HepG2 (cell line): Measurements from ENCODE around the gene CCDC88A. TPM values are rescaled to one million over a fixed set of nuclear protein-coding genes. Genes with fewer than 3 reads are reported as not detected.

Experiments
- AFF4 ChIP-seq: sonication (generic); formaldehyde crosslinking; IDR thresholded peaks from 2 replicates; pipeline ENCODE4 v1.4.0; 2020; ENCODE audit warnings: missing genetic modification reagents
- EEA1 ChIP-seq: sonication (generic); formaldehyde crosslinking; IDR thresholded peaks from 2 replicates; pipeline ENCODE4 v1.5.1; 2020; ENCODE audit warnings: mild to moderate bottlenecking, missing genetic modification reagents, borderline replicate concordance
- ELK4 ChIP-seq: sonication (generic); formaldehyde crosslinking; IDR thresholded peaks from 2 replicates; pipeline ENCODE4 v1.9.0; 2021; ENCODE audit warnings: missing genetic modification reagents, borderline replicate concordance
- HDAC1 ChIP-seq: sonication (generic); formaldehyde crosslinking; IDR thresholded peaks from 2 replicates; pipeline ENCODE4 v1.5.1; 2020; ENCODE audit warnings: mild to moderate bottlenecking, missing genetic modification reagents
- PATZ1 ChIP-seq: sonication (generic); formaldehyde crosslinking; IDR thresholded peaks from 2 replicates; pipeline ENCODE4 v1.4.0; 2020; ENCODE audit warnings: missing genetic modification reagents
- REL ChIP-seq: sonication (generic); formaldehyde crosslinking; conservative IDR thresholded peaks from 2 replicates; pipeline ENCODE4 v1.8.0; 2022; ENCODE audit warnings: mild to moderate bottlenecking, missing genetic modification reagents, moderate library complexity
- REST ChIP-seq, 2 experiments: IDR thresholded peaks; 2 replicates each; pipeline ENCODE4 v1.6.1; 2011 to 2012; ENCODE audit warnings: low read length in 2 of 2, borderline replicate concordance in 1 of 2, low read depth in 1 of 2, mild to moderate bottlenecking in 1 of 2, moderate library complexity in 1 of 2
- RXRB ChIP-seq: IDR thresholded peaks from 2 replicates; pipeline ENCODE4 v1.6.1; 2016; ENCODE audit warnings: borderline replicate concordance, missing genetic modification reagents, missing compliant biosample characterization
- ZBTB49 ChIP-seq: sonication (generic); formaldehyde crosslinking; IDR thresholded peaks from 2 replicates; pipeline ENCODE4 v1.4.0; 2020; ENCODE audit warnings: missing genetic modification reagents, borderline replicate concordance
- ZKSCAN5 ChIP-seq: sonication (generic); formaldehyde crosslinking; IDR thresholded peaks from 2 replicates; pipeline ENCODE4 v1.5.1; 2020; ENCODE audit warnings: mild to moderate bottlenecking, missing genetic modification reagents
- ZNF24 ChIP-seq: fragments of 450-650 bp; IDR thresholded peaks from 2 replicates; pipeline ENCODE4 v1.6.1; 2017; ENCODE audit warnings: antibody characterized with exemption, mild to moderate bottlenecking
- ZNF547 ChIP-seq: sonication (generic); formaldehyde crosslinking; IDR thresholded peaks from 2 replicates; pipeline ENCODE4 v1.5.1; 2020; ENCODE audit warnings: mild to moderate bottlenecking, missing genetic modification reagents
- ZNF615 ChIP-seq: sonication (generic); formaldehyde crosslinking; IDR thresholded peaks from 2 replicates; pipeline ENCODE4 v1.5.0; 2020; ENCODE audit warnings: mild to moderate bottlenecking, missing genetic modification reagents, borderline replicate concordance
- polyA plus RNA-seq, 8 experiments: library from polyadenylated mRNA; depleted of rRNA in 3 of 8; stranded (reverse) in 7 of 8; unstranded in 1 of 8; fragments of >200 nt; fragmentation: Illumina TruSeq in 4 of 8; extraction: Trizol in 4 of 8; gene quantifications; 2 replicates each; pipeline versions ENCODE4 v1.2.1 to v1.2.3, GENCODE V29; 2011 to 2016; ENCODE audit warnings: low read depth in 4 of 8, missing spikeins in 1 of 8, mixed read lengths in 1 of 8; ENCODE audit not compliant: insufficient read depth in 1 of 8
- total RNA-seq, 5 experiments: library from RNA; depleted of rRNA; stranded (reverse); fragments of >200 nt; fragmentation: Illumina TruSeq; extraction: Trizol; gene quantifications; 2 replicates each; pipeline ENCODE4 v1.2.3, GENCODE V29; 2016; ENCODE audit warnings: low read depth in 1 of 5

CCDC88A gene
- total and polyA plus RNA-seq, 2 of the 13 experiments (the other 11 are each of a cell fraction or from before 2014, with no cell fraction given): 43.2 to 84.1 TPM

GRCh38 chr2:55419679-55420438 lies at the start of gene CCDC88A (continued):
- TF ChIP-seq ZKSCAN5 (CRISPR knock-in tag) (no peak), ZNF24 (peak; percentile 87), HDAC1 (peak; percentile 99), ZBTB49 (CRISPR knock-in tag) (peak; percentile 23; the same call in 1 of the 2 replicates), ZNF615 (CRISPR knock-in tag) (no peak; the same call in 1 of the 2 replicates), RXRB (CRISPR knock-in tag) (peak; percentile 93), REL (CRISPR knock-in tag) (peak; percentile 3), AFF4 (CRISPR knock-in tag) (no peak), PATZ1 (peak; percentile 99), REST (IDR thresholded peaks at IDR 0.05; ENCODE audit: borderline replicate concordance in 1 of 2, low read depth in 1 of 2, low read length in 2 of 2) (peak in 1 of 2 experiments; percentile 84; a peak in 3 of 4 replicates), EEA1 (CRISPR knock-in tag) (0 out of 2 replicates have a peak, but pooled peaks have one; percentile 12), ELK4 (no peak), ZNF547 (peak; percentile 96)
